IPS-15b (cell line): Measurements from ENCODE around the gene IGSF3.
"Not testable (repeated sequence)": the region's sequence is repeated elsewhere in the genome, so short reads cannot be mapped to it uniquely, and the experiment has no call there.

Experiments
- H3K27me3 ChIP-seq: one replicate; pipeline ENCODE4 v1.6.1; 2013; ENCODE audit warnings: low read length; ENCODE audit not compliant: control insufficient read depth, insufficient read depth
- H3K36me3 ChIP-seq: one replicate; pipeline ENCODE4 v1.6.1; 2013; ENCODE audit warnings: low read length; ENCODE audit not compliant: control insufficient read depth, insufficient read depth
- H3K4me1 ChIP-seq: one replicate; pipeline ENCODE4 v1.6.1; 2013; ENCODE audit warnings: mild to moderate bottlenecking, low read length; ENCODE audit not compliant: control insufficient read depth, insufficient read depth
- H3K4me3 ChIP-seq: one replicate; pipeline ENCODE4 v1.5.1; 2013; ENCODE audit warnings: low read depth, low read length
- H3K9ac ChIP-seq: one replicate; pipeline ENCODE4 v1.6.1; 2013; ENCODE audit warnings: low read depth, mild to moderate bottlenecking, low read length
- H3K9me3 ChIP-seq: one replicate; pipeline ENCODE4 v1.6.1; 2013; ENCODE audit warnings: mild to moderate bottlenecking, low read length; ENCODE audit not compliant: control insufficient read depth, insufficient read depth

The IGSF3 gene

DNA sequence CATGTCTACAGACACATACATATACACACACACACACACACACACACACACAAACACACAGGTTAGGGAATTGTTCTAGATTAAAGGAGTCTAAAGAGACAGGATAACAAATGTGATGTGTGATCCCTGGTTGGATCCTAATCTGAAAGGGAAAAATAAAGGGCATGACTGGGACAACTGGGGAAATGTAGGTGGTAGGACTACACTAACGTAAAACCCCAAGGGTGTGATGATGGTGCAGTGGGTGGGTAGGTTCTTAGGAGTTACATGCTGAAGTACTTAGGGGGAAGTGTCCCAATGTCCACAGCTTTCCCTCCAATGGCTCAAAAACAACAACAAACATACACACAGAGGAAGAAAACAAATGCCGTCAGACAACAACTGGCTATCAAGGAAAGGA, 68.2 kb downstream of the IGSF3 start:
- not testable (repeated sequence) for H3K4me1 ChIP-seq, H3K9ac ChIP-seq, H3K4me3 ChIP-seq, H3K27me3 ChIP-seq, H3K9me3 ChIP-seq, H3K36me3 ChIP-seq

DNA sequence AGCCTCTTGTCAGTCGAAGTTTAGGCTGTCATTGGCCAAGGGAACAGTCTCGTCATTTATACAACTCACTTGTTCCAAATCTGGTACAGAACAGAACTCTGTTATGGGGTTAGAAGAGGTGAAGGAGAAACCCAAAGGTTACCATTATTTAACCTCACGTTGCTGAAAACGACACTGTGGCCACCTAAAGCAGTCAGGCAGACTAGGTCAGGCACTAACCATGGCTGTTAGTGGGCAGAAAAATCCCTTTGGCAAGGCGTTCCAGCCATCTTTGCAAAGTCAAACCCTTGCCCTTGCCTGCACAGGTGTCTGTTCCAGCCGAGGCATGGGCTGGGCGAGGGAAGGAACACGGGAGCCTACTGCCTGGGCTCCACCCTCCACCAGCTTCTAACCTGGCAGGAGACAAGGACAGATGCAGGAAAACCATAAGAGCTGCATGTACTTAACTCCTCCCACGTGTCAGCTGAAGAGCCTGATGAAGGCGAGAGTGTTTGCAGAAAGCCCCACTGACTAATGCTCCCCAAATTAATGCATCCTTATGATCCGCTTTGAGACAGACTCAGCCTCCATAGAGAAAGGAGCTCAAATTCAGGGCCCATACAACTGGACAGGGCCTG, 69.0 kb downstream of the IGSF3 start:
- not testable (repeated sequence) for H3K9ac ChIP-seq, H3K9me3 ChIP-seq, H3K4me1 ChIP-seq, H3K27me3 ChIP-seq, H3K36me3 ChIP-seq, H3K4me3 ChIP-seq

DNA sequence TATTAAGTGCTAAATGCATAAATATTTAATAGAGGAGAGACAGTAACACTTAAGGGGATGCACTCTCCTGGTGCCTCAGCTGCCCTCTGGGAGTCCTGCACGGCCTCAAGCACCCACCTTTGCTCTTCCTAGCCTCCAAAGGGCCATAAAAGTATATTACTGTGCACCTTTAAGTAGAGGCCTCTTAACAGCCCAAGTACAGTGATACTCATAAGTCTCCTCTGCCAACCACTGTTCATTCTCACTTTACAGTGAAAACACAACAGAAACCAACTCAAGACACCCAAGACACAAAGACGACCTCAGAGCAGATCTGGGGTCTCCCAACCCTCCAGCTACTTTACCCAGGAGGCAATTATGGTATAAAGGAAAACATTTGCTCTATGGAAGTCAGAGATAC, 70.1 kb downstream of the IGSF3 start:
- H3K36me3 ChIP-seq, H3K4me3 ChIP-seq, H3K27me3 ChIP-seq, H3K4me1 ChIP-seq, H3K9ac ChIP-seq, H3K9me3 ChIP-seq: not testable (repeated sequence)

DNA sequence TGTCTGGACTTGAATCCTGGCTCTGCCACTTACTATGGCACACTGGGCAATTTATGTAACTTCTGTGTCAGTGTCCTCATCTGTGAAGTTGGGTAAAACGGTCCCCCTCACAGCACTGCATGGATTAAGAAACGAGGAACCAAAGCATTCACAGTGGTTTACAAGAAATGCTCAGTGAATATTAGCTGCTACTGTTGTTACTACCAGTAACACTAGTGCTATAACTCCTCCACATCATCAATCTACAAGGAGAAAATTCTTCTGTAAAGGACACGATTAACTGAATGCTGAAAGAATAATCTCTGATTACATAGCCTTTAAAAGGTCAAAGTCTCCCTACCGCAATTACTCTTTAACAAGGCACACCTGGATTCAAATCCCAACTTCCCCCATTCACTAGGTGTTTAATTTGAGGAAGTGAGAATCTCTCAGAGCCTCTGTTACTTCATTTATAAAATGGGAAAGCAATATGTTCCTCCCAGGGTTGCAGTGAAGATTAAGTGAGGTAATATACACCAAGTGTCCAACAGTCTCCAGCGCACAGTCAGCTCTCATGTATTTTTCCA, 70.7 kb downstream of the IGSF3 start:
- H3K36me3 ChIP-seq, H3K4me3 ChIP-seq, H3K9ac ChIP-seq, H3K4me1 ChIP-seq, H3K27me3 ChIP-seq, H3K9me3 ChIP-seq: not testable (repeated sequence)

DNA sequence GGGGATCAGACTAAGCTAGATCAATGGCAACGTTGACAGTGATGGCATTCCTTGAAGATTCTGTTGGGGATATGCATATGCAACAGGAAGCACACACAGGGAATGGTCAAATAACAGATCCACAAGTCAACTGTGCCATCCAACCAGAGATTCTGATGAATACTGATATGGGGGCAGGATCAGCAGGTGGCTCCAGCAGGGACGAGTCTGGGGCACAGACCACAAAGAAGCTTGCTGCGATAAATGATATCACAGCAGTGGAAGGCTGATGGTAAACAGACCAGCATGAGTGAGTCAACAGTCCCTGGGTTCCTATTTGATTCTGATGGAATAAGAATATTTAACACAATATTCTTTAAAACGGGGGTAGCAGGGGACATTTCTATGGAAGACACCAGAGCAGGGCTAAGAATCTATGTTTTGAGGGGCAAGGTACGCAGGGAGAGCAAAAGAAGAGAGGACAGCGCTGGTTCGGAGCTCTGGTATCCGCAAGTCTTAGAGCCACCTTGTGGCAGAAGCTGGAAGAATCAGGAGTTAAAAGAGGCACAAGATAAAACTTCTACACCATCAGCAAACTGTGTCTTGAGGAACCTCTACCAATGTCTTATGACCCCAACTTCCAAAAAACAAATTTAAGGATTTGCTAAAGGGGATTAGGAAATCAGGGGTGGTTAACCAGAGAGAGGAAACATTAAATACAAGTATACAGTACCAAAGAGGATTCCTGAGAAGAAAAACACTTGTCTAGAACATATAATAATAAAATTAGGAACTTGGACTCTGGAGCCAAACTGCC, 71.4 kb downstream of the IGSF3 start:
- not testable (repeated sequence) for H3K9me3 ChIP-seq, H3K4me3 ChIP-seq, H3K36me3 ChIP-seq, H3K4me1 ChIP-seq, H3K9ac ChIP-seq, H3K27me3 ChIP-seq

DNA sequence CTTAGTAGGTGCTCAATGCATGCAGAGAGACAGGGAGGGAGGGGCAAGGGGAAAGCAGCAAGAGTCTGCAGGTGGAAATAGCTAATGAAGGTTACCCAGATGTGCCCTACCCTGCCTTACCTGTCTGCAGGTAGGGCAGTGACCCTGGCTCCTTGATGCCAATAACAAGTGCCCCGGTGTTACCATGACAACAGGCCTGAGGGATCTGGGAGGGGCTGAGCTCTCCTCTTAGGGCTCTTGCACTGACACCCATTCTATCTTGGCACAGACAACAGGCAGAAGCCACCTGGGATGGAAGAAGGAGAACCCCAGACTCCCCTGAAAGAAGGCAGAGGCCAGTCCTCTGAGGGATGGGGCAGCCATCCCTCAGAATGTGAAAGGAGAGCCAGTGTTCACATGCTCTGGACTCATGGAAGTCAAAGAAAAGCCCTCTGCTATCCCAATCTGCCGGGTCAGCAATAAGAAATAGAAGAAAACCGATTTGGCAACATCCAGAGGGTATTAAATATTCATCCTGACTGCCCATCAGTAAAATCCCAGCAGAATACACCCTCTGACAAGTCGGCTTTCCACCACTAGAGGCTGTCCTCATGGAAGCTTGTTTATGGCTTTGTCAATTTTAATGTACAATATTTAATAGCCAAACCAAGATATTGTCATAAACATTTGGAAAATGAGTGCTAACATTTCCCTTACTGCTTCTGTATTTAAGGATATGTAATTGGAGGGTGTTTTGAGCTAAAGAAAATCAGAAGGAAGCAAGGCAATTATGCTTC, 72.3 kb downstream of the IGSF3 start:
- not testable (repeated sequence) for H3K9me3 ChIP-seq, H3K36me3 ChIP-seq, H3K4me3 ChIP-seq, H3K4me1 ChIP-seq, H3K27me3 ChIP-seq, H3K9ac ChIP-seq

DNA sequence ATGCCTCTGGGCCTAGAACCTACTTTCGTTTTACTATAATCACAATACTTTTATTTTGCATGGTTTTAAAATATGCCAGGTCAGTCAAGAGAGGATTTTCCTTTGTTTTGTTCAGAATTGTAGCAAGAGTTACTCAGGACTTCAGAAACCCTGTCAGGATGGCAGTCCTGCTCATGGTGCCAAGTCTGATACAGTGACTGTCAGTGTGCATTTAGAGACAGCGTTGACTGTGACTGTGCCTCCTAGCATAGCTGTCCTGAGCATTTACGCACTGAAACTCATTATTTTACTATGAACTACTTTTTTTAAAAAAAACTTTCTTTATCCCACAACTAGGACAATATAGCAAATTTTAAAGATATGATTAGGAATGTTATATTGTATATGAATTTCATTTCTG, 73.6 kb downstream of the IGSF3 start:
- H3K9ac ChIP-seq, H3K4me3 ChIP-seq, H3K4me1 ChIP-seq, H3K36me3 ChIP-seq, H3K9me3 ChIP-seq, H3K27me3 ChIP-seq: not testable (repeated sequence)

DNA sequence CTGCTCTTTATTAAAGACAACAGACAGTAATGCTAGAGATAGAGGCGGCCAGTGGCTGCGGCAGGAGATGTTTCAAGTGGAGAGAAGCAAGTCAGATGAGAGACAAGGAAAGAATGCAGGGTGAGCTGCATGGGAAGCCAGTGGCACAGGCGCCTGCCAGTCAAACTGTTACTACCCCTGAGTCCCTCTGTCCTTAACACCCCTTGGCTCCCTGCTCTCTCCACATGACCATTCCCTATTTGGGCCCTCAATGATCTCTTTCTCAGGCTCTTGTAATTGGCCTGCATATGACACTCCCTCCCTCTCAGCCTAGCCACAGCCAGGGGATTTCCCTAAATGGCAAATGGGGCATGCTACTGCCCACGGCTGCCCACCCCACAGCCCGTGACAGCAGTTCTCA, 74.1 kb downstream of the IGSF3 start:
- H3K9ac ChIP-seq, H3K9me3 ChIP-seq, H3K27me3 ChIP-seq, H3K36me3 ChIP-seq, H3K4me1 ChIP-seq, H3K4me3 ChIP-seq: not testable (repeated sequence)

DNA sequence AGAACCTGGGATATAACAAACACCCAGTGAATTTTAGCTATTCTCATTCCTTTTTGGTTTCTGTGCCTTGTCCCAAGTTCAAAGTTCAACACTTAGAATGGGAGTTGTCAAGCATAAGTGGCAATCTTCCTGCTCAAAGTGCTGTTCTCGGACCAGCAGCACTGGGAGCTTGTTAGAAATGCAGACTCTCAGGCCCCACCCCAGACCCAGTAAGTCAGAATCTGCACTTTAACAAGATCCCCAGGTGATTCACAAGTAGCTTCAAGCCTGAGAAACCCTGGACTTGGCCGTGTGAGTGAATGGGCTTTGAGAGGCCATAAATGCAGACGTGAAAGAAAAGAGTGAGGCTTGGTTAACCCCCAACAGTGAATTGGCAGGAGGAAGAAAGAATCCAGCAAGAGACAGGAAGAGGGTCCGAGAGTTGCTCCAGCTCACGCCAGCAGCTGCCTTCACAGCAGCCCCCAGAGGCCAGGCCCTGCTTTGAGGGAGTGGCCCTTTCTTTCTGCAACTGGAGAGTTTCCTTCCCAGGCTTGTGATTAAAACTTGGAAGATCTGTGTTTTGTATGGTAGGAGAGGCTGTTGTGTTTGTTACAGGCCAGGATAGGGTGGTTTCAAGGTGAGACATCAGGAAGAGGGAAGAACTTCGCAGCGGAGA, 75.5 kb downstream of the IGSF3 start:
- H3K9ac ChIP-seq, H3K4me1 ChIP-seq, H3K27me3 ChIP-seq, H3K36me3 ChIP-seq, H3K4me3 ChIP-seq, H3K9me3 ChIP-seq: not testable (repeated sequence)

DNA sequence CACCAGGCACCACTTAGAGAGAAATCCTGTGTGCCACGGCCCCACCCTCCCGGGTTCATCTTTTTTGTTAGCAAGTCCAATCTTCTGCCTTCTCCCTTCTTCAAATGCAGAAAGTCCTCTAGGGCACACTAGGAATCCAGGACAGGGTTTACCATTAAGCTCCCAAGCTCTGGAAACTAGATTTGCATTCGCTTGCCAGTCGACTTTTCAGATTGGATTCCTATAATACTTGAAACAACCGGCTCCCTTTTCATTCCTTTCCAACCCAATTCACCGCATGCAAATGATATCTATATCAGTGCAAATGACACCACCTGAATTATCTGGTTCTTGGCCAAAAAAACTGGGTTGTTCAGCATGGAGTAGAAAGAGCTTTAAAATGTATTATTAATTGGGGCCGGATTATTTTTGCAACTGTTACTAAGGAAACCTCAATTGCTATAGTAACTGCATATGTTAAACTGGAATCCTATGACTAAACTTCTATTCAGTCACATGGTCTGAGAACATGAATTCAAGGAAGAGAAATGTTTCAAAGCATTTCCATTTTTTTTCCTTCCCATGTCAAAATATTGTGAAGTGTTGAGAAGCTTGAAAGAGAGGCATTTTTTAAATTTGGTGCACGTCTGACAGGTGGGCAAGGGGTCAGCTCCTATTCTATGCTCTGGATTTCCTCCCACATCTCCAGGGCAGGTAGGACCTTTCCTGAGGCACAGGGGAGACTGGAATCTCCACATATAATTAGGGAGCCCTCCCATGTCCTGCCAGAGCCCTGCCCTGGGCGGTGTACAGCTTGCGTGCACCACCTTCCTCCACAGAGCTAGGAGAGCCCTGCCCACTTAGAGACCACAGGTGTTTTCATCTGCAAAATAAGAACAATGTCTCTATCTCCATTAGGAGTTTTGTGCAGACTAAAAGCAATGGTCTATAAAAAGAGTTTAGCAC, 76.3 kb downstream of the IGSF3 start:
- not testable (repeated sequence) for H3K9me3 ChIP-seq, H3K36me3 ChIP-seq, H3K9ac ChIP-seq, H3K4me1 ChIP-seq, H3K27me3 ChIP-seq, H3K4me3 ChIP-seq
